Esophagus muscularis mucosa (tissue), 4 donors: Measurements from ENCODE around the gene TJP1.

Source experiments
- CTCF ChIP-seq, 3 experiments: fragments of 200-600 bp in 2 of 3; fragments of 450-650 bp in 1 of 3; sonication (generic) in 2 of 3; IDR thresholded peaks; one replicate each; pipeline ENCODE4 v1.5.1; 2017 to 2019; ENCODE audit warnings: antibody characterized with exemption in 3 of 3, mild to moderate bottlenecking in 2 of 3, moderate library complexity in 1 of 3
- EP300 ChIP-seq: sonication (generic); formaldehyde crosslinking; IDR thresholded peaks from one replicate; pipeline ENCODE4 v1.6.1; 2017; ENCODE audit warnings: antibody characterized with exemption
- POLR2A ChIP-seq: fragments of 450-650 bp; IDR thresholded peaks from one replicate; pipeline ENCODE4 v1.6.1; 2017; ENCODE audit warnings: antibody characterized with exemption, moderate library complexity, mild to moderate bottlenecking, low read depth
- POLR2AphosphoS5 ChIP-seq, 2 donors: sonication (generic); formaldehyde crosslinking; IDR thresholded peaks; one replicate each; pipeline ENCODE4 v1.6.1; 2017; ENCODE audit warnings: antibody characterized with exemption in 2 of 2

- TF ChIP-seq CTCF (IDR thresholded peaks at IDR 0.05) (no peak), POLR2AphosphoS5 (IDR thresholded peaks at IDR 0.05) (no peak), EP300 (no peak), POLR2A (no peak)
These were observed 135.0 kb downstream of the TJP1 start for GRCh38 chr15:29687204-29687815.
